Measurements from ENCODE around the gene RNF150. TPM values are rescaled to one million over a fixed set of nuclear protein-coding genes. Genes with fewer than 3 reads are reported as not detected.

RNF150 gene
- total and polyA plus RNA-seq, 4 donors, result 0.27 to 1.4 (median 0.81) TPM

- DNase-seq (ENCODE audit: low spot score), result no peak
- no peak overlapping the region for H3K4me3 ChIP-seq (ENCODE audit: low read depth in 1 of 3, low read length in 3 of 3)
- no peaks in the 10 kb centered on the region for H3K9me3 ChIP-seq (ENCODE audit: control insufficient read depth in 4 of 4, low read length in 3 of 4)
- no peaks in the 10 kb centered on the region for H3K27me3 ChIP-seq (ENCODE audit: control insufficient read depth in 4 of 4, insufficient read depth in 4 of 4, low read length in 3 of 4)
- no peaks in the 10 kb centered on the region for H3K36me3 ChIP-seq (ENCODE audit: control insufficient read depth in 4 of 4, insufficient read depth in 3 of 4, low read depth in 1 of 4, low read length in 3 of 4)
- no peak overlapping the region for H3K9ac ChIP-seq (ENCODE audit: low read depth in 1 of 2, low read length in 2 of 2)
- no peak overlapping the region for H3K27ac ChIP-seq (ENCODE audit: low read depth in 1 of 2, low read length in 2 of 2)
- H3K4me1 ChIP-seq (ENCODE audit: control insufficient read depth in 4 of 4, insufficient read depth in 4 of 4, low read length in 3 of 4), result no peaks in the 10 kb centered on the region
- WGBS, result 69% methylated on average over 7 of the region's 7 CpGs
- TF ChIP-seq ZBTB33 (IDR thresholded peaks at IDR 0.05) (no peak), FOXA1 (IDR thresholded peaks at IDR 0.05) (no peak), SP1 (IDR thresholded peaks at IDR 0.05) (no peak), RXRA (IDR thresholded peaks at IDR 0.05) (no peak), YY1 (IDR thresholded peaks at IDR 0.05) (no peak), NR2F2 (IDR thresholded peaks at IDR 0.05) (no peak), FOXA2 (IDR thresholded peaks at IDR 0.05) (no peak), HNF4A (conservative IDR thresholded peaks at IDR 0.05) (no peak), JUND (IDR thresholded peaks at IDR 0.05) (no peak), HNF4G (IDR thresholded peaks at IDR 0.05) (no peak), RAD21 (IDR thresholded peaks at IDR 0.05) (no peak), REST (IDR thresholded peaks at IDR 0.05) (no peak), TAF1 (conservative IDR thresholded peaks at IDR 0.05) (no peak), ATF3 (IDR thresholded peaks at IDR 0.05) (no peak), EGR1 (IDR thresholded peaks at IDR 0.05; ENCODE audit: low read depth in 2 of 2) (no peak), GABPA (IDR thresholded peaks at IDR 0.05 in 1 of 2, conservative IDR thresholded peaks at IDR 0.05 in 1 of 2) (no peak)
- TF ChIP-seq, protein P1, sequence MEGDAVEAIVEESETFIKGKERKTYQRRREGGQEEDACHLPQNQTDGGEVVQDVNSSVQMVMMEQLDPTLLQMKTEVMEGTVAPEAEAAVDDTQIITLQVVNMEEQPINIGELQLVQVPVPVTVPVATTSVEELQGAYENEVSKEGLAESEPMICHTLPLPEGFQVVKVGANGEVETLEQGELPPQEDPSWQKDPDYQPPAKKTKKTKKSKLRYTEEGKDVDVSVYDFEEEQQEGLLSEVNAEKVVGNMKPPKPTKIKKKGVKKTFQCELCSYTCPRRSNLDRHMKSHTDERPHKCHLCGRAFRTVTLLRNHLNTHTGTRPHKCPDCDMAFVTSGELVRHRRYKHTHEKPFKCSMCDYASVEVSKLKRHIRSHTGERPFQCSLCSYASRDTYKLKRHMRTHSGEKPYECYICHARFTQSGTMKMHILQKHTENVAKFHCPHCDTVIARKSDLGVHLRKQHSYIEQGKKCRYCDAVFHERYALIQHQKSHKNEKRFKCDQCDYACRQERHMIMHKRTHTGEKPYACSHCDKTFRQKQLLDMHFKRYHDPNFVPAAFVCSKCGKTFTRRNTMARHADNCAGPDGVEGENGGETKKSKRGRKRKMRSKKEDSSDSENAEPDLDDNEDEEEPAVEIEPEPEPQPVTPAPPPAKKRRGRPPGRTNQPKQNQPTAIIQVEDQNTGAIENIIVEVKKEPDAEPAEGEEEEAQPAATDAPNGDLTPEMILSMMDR (IDR thresholded peaks at IDR 0.05; ENCODE audit: low read depth, low read length, missing input control), result no peak
- TF ChIP-seq, protein P2, sequence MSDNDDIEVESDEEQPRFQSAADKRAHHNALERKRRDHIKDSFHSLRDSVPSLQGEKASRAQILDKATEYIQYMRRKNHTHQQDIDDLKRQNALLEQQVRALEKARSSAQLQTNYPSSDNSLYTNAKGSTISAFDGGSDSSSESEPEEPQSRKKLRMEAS (IDR thresholded peaks at IDR 0.05), result no peak
Observed at GRCh38 chr4:141142423-141142822, 9.2 kb upstream of the RNF150 start.
